ENCODE results near the gene CAMK1D.

The CAMK1D gene

GRCh38 chr10:12828736-12829135 lies 479.4 kb downstream of the CAMK1D start:
- DNase-seq (ENCODE audit: low spot score), result no peak

- no peak for DNase-seq (ENCODE audit: low spot score)
These were observed 480.6 kb downstream of the CAMK1D start for GRCh38 chr10:12829831-12830390.

- no peak for DNase-seq (ENCODE audit: low spot score)
These were observed 482.7 kb downstream of the CAMK1D start for GRCh38 chr10:12832096-12832495.

DNA sequence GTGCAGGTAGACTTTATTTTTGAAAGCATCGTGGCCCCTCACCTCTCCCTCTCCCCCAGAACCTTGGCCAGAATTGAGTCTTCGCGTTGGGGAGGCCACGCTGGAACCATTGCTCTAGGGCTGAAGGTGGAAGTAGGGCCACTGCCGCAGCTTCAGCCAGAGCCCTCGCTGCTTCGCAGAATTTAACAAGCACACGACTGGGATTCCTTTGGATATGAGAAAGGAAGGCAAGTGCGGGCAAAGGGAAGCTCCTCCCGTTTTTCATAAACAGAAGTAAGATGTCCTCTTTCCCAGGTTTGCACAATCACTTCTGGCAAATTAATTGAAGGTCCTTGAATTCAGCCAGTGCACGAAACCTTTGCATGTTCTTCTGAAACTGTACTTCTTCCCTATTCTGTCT lies 484.1 kb downstream of the CAMK1D start:
- DNase-seq (ENCODE audit: low spot score), result no peak

- no peak for DNase-seq (ENCODE audit: low spot score)
These were observed 484.8 kb downstream of the CAMK1D start for GRCh38 chr10:12834116-12834665.

GRCh38 chr10:12834721-12835120 lies 485.4 kb downstream of the CAMK1D start:
- no peak for DNase-seq (ENCODE audit: low spot score)

DNA sequence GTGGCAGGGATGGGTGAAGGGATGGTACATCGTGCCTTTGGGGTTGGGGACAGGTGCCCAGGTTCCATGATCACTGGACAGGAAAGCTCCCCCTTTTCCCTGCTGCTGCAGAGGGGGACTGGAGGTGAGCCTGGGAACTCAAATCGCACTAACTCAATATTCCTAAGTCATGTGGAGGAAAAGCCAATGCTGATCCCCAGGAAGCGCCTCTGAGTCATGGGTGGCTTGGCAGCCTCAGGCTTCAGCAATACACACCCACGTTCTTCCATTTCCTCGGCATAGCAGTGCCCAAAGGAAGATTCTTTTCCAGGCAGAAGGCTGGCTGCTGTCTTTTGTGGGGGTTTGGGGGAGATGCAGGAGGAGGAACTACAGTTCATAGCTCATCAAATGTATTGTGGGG lies 486.4 kb downstream of the CAMK1D start:
- DNase-seq (ENCODE audit: low spot score), result no peak

- DNase-seq (ENCODE audit: low spot score), result no peak
These were observed 489.0 kb downstream of the CAMK1D start for GRCh38 chr10:12838366-12838765.

GRCh38 chr10:12838995-12839927 lies 489.9 kb downstream of the CAMK1D start:
- no peak for DNase-seq (ENCODE audit: low spot score)

- no peak for DNase-seq (ENCODE audit: low spot score)
These were observed 490.7 kb downstream of the CAMK1D start for GRCh38 chr10:12839941-12840611.

GRCh38 chr10:12841426-12841825 lies 492.1 kb downstream of the CAMK1D start:
- DNase-seq (ENCODE audit: low spot score), result no peak

GRCh38 chr10:12841826-12842225 lies 492.5 kb downstream of the CAMK1D start:
- no peak for DNase-seq (ENCODE audit: low spot score)

DNA sequence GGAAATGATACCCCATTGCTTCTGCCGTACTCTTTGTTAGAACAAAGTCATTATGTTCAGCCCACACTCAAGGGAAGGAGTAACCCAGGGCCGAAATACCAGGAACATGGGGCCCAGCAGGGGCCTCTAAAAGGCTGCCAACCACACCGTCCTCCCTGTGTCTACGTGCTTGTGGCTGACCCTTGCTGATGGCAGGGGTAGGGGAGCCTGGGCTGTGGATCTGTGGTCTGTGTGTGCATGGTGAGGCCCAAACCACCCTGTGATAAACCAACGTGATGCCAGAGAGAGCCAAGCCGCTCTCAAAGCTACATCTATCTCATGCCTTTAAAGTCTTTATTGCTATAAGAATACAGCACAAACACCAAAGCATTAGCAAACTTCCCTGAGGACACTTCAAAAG lies 493.0 kb downstream of the CAMK1D start:
- no peak for DNase-seq (ENCODE audit: low spot score)

- no peak for DNase-seq (ENCODE audit: low spot score)
These were observed 494.1 kb downstream of the CAMK1D start for GRCh38 chr10:12843296-12843945.

- DNase-seq (ENCODE audit: low spot score), result no peak
These were observed 495.6 kb downstream of the CAMK1D start for GRCh38 chr10:12844811-12845483.

GRCh38 chr10:12846718-12847117 lies 497.4 kb downstream of the CAMK1D start:
- DNase-seq (ENCODE audit: low spot score), result no peak

- no peak for DNase-seq (ENCODE audit: low spot score)
These were observed 498.1 kb downstream of the CAMK1D start for GRCh38 chr10:12847361-12847975.

GRCh38 chr10:12848439-12849173 lies 499.3 kb downstream of the CAMK1D start:
- DNase-seq (ENCODE audit: low spot score), result no peak

GRCh38 chr10:12849319-12850181 lies 500.2 kb downstream of the CAMK1D start:
- DNase-seq (ENCODE audit: low spot score), result no peak

All from CD4-positive, alpha-beta T cell treated with Interleukin-15 for 4 hours (primary cell).